SU-DHL-6 (cell line): Measurements from ENCODE around the gene ALDH9A1.

Experiments
- H2AFZ ChIP-seq: fragments of 200-600 bp; sonication (generic); 2 replicates; pipeline ENCODE4 v1.6.1; 2014; ENCODE audit warnings: low read depth, mild to moderate bottlenecking, moderate library complexity, mixed read lengths, antibody characterized with exemption, low read length; ENCODE audit not compliant: severe bottlenecking
- H3F3A ChIP-seq: fragments of 200-600 bp; shearing (Covaris generic); 2 replicates; pipeline ENCODE4 v1.6.0; 2016; ENCODE audit warnings: antibody characterized with exemption, mild to moderate bottlenecking; ENCODE audit not compliant: insufficient read depth
- H3K27ac ChIP-seq: fragments of 200-600 bp; sonication (generic); 2 replicates; pipeline ENCODE4 v1.5.1; 2016; ENCODE audit warnings: low read depth, mild to moderate bottlenecking, low read length, moderate library complexity, mixed read lengths
- H3K27me3 ChIP-seq: fragments of 200-600 bp; sonication (generic), shearing (Covaris generic); 2 replicates; pipeline ENCODE4 v1.6.0; 2014; ENCODE audit warnings: mild to moderate bottlenecking, low read length
- H3K36me3 ChIP-seq: fragments of 200-600 bp; sonication (generic); 2 replicates; pipeline ENCODE4 v1.6.1; 2014; ENCODE audit warnings: mild to moderate bottlenecking, low read length, mixed read lengths
- H3K4me2 ChIP-seq: fragments of 300-600, 200-600 bp; shearing (Covaris generic), sonication (generic); 2 replicates; pipeline ENCODE4 v1.6.0; 2014; ENCODE audit warnings: low read length, low read depth, mild to moderate bottlenecking; ENCODE audit not compliant: poor library complexity, severe bottlenecking
- H3K4me3 ChIP-seq: fragments of 200-600 bp; sonication (generic); 2 replicates; pipeline ENCODE4 v1.5.1; 2014; ENCODE audit warnings: antibody characterized with exemption, low read length, mild to moderate bottlenecking, mixed read lengths; ENCODE audit not compliant: insufficient read depth, poor library complexity, severe bottlenecking
- H3K79me2 ChIP-seq: fragments of 200-600 bp; sonication (generic); 2 replicates; pipeline ENCODE4 v1.6.1; 2014; ENCODE audit warnings: mild to moderate bottlenecking, low read length, moderate library complexity; ENCODE audit not compliant: insufficient read depth
- H3K9ac ChIP-seq: fragments of 200-600 bp; sonication (generic); 2 replicates; pipeline ENCODE4 v1.7.0; 2014; ENCODE audit warnings: mild to moderate bottlenecking, low read length
- H3K9me2 ChIP-seq: fragments of 200-600 bp; sonication (generic); replicated peaks from 2 replicates; pipeline ENCODE4 v1.6.1; 2014; ENCODE audit warnings: low read length; ENCODE audit not compliant: insufficient read depth
- H3K9me3 ChIP-seq: fragments of 200-600 bp; sonication (generic); 2 replicates; pipeline ENCODE4 v1.6.1; 2014; ENCODE audit warnings: low read length, mixed read lengths; ENCODE audit not compliant: insufficient read depth
- H4K20me1 ChIP-seq: fragments of 200-600 bp; sonication (generic); 2 replicates; pipeline ENCODE4 v1.6.1; 2014; ENCODE audit warnings: low read depth, mild to moderate bottlenecking, antibody characterized with exemption, low read length, moderate library complexity, mixed read lengths
- CTCF ChIP-seq: fragments of 200-600 bp; sonication (generic); IDR thresholded peaks from one replicate; pipeline ENCODE4 v1.5.1; 2017; ENCODE audit warnings: antibody characterized with exemption, mild to moderate bottlenecking, low read length, moderate library complexity; ENCODE audit not compliant: insufficient read depth, poor library complexity, severe bottlenecking
- EZH2phosphoT487 ChIP-seq: fragments of 200-600 bp; sonication (generic), shearing (Covaris generic); conservative IDR thresholded peaks from 2 replicates; pipeline ENCODE4 v1.6.1; 2018; ENCODE audit warnings: mild to moderate bottlenecking, antibody characterized with exemption, low read length, moderate library complexity, mixed read lengths

The ALDH9A1 gene

DNA sequence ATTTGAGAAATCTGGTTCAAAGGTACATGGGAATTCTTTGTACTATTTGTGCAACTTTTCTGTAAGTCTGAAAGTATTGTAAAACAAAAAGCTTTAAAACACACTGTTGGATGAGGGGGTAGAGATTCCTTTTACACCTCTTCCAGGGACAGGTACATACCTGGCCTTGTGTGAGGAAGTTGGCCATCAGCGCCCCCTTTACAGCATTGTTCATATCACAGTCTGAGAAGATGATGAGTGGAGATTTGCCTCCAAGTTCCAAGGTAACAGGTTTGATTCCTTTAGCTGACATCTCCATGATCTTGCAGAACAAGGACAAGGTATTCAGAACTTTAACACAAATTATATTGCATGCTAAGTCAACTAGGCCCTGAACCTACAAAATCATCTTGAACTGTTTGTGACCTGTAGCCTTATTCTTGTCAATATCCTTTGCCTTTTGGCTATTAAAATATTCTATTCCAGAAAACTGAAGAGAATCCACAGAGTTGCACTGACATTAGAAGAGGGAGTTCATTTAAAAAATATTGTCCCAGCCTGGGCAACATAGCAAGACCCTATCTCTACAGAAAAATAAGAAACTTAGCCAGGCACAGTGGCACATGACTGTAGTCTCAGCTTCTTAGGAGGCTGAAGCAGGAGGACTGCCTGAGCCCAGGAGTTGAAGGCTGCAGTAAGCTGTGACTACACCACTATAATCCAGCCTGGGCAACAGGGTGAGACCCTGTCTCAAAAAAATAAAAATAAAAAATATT, 18.9 kb downstream of the ALDH9A1 start:
- TF ChIP-seq EZH2phosphoT487 (no peak), CTCF (no peak)
- Histone ChIP-seq H3K9ac (no peak overlapping the region), H3K9me3 (no peaks in the 10 kb centered on the region), H3F3A (no peaks in the 10 kb centered on the region), H3K36me3 (peaks cover 27% of the 10 kb centered on the region; the same call in 1 of the 2 replicates), H3K79me2 (peaks cover 8% of the 10 kb centered on the region; the same call in 1 of the 2 replicates), H3K27ac (no peak overlapping the region), H4K20me1 (no peaks in the 10 kb centered on the region), H3K9me2 (no peaks in the 10 kb centered on the region), H3K27me3 (no peaks in the 10 kb centered on the region), H2AFZ (no peak overlapping the region), H3K4me2 (no peak overlapping the region), H3K4me3 (no peak overlapping the region)

DNA sequence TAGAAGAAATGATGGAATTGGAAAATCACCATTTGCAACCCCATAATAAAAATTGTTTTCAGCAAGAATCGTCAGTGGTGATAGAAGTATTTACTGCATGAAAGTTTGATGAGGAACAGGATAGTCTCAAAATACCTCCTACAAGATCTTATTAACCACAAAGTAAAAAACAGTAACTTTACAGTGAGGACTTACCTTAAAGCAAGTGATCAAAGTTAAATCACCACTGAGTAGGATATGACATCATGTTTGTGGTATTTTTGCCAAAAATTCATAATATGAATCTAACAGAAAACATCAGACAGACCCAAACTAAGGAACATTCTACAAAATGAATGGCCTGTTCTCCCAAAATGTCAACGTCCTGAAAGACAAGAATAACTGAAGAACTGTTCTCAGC, 19.9 kb downstream of the ALDH9A1 start:
- Histone ChIP-seq H3K79me2 (no peaks in the 10 kb centered on the region), H3K36me3 (peaks cover 27% of the 10 kb centered on the region; the same call in 1 of the 2 replicates), H3F3A (no peaks in the 10 kb centered on the region)

GRCh38 chr1:165675794-165676193, 22.6 kb downstream of the ALDH9A1 start:
- Histone ChIP-seq H3K36me3 (peaks cover 26% of the 10 kb centered on the region; the same call in 1 of the 2 replicates), H3K79me2 (no peaks in the 10 kb centered on the region), H3F3A (no peaks in the 10 kb centered on the region), H2AFZ (no peak overlapping the region), H3K4me3 (no peak overlapping the region), H3K27me3 (no peaks in the 10 kb centered on the region), H4K20me1 (no peaks in the 10 kb centered on the region), H3K4me2 (no peak overlapping the region), H3K9ac (no peak overlapping the region), H3K9me3 (no peaks in the 10 kb centered on the region), H3K9me2 (no peaks in the 10 kb centered on the region), H3K27ac (no peak overlapping the region)
- no peak for TF ChIP-seq EZH2phosphoT487
- no peak for TF ChIP-seq CTCF

More for the DNA sequence above, 19.9 kb downstream of the ALDH9A1 start:
- H4K20me1 ChIP-seq = no peaks in the 10 kb centered on the region
- H3K4me2 ChIP-seq = no peak overlapping the region
- H3K27me3 ChIP-seq = no peaks in the 10 kb centered on the region
- H3K27ac ChIP-seq = no peak overlapping the region
- no peaks in the 10 kb centered on the region for H3K9me3 ChIP-seq
- no peak overlapping the region for H2AFZ ChIP-seq
- no peaks in the 10 kb centered on the region for H3K9me2 ChIP-seq
- H3K4me3 ChIP-seq = no peak overlapping the region
- no peak for TF ChIP-seq CTCF
- no peak for TF ChIP-seq EZH2phosphoT487
- no peak overlapping the region for H3K9ac ChIP-seq
